ENCODE measurements around the gene PDE6H. TPM values are rescaled to one million over a fixed set of nuclear protein-coding genes. Genes with fewer than 3 reads are reported as not detected.

Gene PDE6H
- total RNA-seq, 1 donor from 2014 or later, result not detected

DNA sequence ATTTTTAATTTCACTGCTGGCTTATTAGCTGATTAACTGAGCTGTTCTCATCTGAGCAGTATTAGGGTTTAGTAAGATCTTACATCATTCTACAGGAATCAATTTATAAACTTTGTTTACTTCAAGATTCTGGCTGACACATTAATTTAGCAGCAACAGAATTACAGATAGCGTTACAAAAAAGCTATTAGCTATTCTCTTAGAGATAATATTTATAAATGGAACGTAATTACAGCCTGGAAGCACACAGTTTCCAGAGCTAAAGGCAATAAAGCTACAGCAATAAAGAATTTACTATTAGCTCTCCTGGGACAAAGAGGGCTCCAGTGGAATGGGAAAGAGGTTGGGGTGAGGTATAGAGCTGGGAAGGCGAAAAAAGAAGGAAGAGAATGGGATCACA lies 34.7 kb downstream of the PDE6H start:
- DNase-seq, result no peak
- Mint-ChIP-seq H3K4me1 (ENCODE audit: low read depth, unreplicated experiment) (peaks cover 10% of the 10 kb centered on the region), H3K4me3 (ENCODE audit: unreplicated experiment) (no peak overlapping the region), H3K27me3 (ENCODE audit: unreplicated experiment) (peaks cover 2% of the 10 kb centered on the region), H3K27ac (ENCODE audit: unreplicated experiment) (no peak overlapping the region), H3K9me3 (ENCODE audit: unreplicated experiment) (no peaks in the 10 kb centered on the region), H3K36me3 (ENCODE audit: unreplicated experiment) (no peaks in the 10 kb centered on the region)
- TF ChIP-seq CTCF (IDR thresholded peaks at IDR 0.05; ENCODE audit: partially characterized antibody, unreplicated experiment), result no peak

DNA sequence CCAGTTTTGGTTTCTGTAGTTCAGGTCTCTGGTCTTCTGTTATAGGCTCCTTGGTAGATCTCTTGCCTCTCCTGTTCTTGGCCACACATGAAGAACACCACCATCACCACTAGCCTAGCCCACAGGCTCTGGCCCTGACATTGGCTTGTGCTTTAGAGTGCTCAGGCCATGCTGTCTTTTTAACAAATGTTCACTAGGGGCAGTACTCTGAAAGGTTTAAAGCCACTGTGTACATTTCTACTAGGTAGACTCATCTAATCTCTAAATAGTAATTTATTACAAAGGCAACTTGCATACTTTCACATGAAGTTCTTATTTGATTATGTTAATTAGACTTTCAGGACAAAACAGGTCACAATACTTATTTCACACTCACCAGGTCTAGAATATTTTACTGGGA lies 38.3 kb downstream of the PDE6H start:
- H3K4me1 Mint-ChIP-seq (ENCODE audit: low read depth, unreplicated experiment), result peaks cover 3% of the 10 kb centered on the region
- no peaks in the 10 kb centered on the region for H3K9me3 Mint-ChIP-seq (ENCODE audit: unreplicated experiment)
- no peak for DNase-seq
- H3K27me3 Mint-ChIP-seq (ENCODE audit: unreplicated experiment), result peaks cover 2% of the 10 kb centered on the region
- no peak overlapping the region for H3K4me3 Mint-ChIP-seq (ENCODE audit: unreplicated experiment)
- H3K27ac Mint-ChIP-seq (ENCODE audit: unreplicated experiment), result no peak overlapping the region
- H3K36me3 Mint-ChIP-seq (ENCODE audit: unreplicated experiment), result no peaks in the 10 kb centered on the region
- no peak for TF ChIP-seq CTCF (IDR thresholded peaks at IDR 0.05; ENCODE audit: partially characterized antibody, unreplicated experiment)

DNA sequence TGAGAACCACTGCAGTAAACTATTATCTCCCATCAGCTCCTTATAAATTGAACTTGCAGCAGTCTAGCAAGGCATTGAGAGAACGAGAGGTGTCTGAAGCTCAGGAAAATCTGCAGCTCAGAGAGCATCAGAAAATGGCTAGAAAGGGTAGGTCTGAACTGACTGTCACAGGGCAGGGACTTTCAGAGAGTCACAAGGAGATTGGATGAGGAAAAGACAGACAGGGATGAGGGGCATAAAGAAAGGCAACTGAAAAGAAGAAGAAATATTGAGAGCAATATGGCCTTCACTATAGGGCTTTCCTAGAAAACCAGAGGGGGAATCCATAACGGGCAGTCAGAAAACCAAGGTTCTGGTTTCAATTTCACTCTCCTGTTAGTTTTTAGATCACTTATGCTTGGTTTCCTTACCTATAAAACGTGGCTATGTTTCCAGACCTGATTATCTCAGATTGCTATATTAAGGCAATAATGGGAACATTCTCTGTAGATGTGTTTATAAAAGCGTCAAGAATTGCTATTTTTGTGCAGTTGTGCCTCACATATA lies 40.9 kb downstream of the PDE6H start:
- Mint-ChIP-seq H3K4me1 (ENCODE audit: low read depth, unreplicated experiment) (no peaks in the 10 kb centered on the region), H3K9me3 (ENCODE audit: unreplicated experiment) (no peaks in the 10 kb centered on the region), H3K36me3 (ENCODE audit: unreplicated experiment) (no peaks in the 10 kb centered on the region), H3K4me3 (ENCODE audit: unreplicated experiment) (no peak overlapping the region), H3K27ac (ENCODE audit: unreplicated experiment) (no peak overlapping the region), H3K27me3 (ENCODE audit: unreplicated experiment) (no peaks in the 10 kb centered on the region)
- DNase-seq, result no peak
- no peak for TF ChIP-seq CTCF (IDR thresholded peaks at IDR 0.05; ENCODE audit: partially characterized antibody, unreplicated experiment)

DNA sequence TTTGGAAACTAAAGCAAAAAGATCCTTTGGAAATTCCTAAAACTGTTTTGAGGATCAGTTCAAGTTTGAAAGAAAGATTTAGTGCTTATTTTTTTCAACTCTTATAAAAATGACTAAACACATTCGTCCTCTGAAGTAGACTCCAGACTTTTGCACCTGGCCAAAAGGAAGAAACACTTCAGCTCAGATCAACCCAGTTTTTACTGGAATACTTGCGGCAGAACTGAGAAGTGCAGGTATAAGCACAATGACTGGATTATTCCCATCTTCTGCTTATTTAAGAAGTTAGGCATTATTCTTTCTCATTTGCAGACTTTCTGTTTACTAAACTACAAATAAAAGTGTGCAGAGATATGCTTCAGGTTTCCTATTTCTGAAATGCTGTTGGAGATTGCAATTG lies 41.9 kb downstream of the PDE6H start:
- Mint-ChIP-seq H3K4me3 (ENCODE audit: unreplicated experiment) (no peak overlapping the region), H3K27ac (ENCODE audit: unreplicated experiment) (no peak overlapping the region), H3K36me3 (ENCODE audit: unreplicated experiment) (no peaks in the 10 kb centered on the region), H3K27me3 (ENCODE audit: unreplicated experiment) (no peaks in the 10 kb centered on the region), H3K9me3 (ENCODE audit: unreplicated experiment) (no peaks in the 10 kb centered on the region), H3K4me1 (ENCODE audit: low read depth, unreplicated experiment) (no peaks in the 10 kb centered on the region)
- TF ChIP-seq CTCF (IDR thresholded peaks at IDR 0.05; ENCODE audit: partially characterized antibody, unreplicated experiment), result no peak
- DNase-seq, result no peak

DNA sequence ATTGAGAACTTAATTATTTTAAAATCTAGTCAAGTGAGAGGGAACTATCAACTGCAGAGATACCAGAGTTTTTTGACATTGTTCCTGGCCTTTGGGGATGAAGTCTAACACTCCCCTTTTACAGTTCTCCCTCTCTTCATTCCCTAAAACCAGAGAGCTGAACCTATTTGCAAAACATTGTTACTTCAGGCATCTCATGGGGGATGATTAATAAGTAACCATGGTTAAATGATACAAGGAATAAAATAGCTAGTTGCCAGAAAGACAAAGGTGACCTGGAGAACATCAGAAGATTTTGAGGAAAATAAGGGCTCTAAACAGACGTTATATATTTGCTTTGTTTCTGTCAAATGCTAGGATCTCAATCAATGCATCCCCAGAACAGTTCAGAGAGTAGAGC lies 42.3 kb downstream of the PDE6H start:
- no peak for DNase-seq
- TF ChIP-seq CTCF (IDR thresholded peaks at IDR 0.05; ENCODE audit: partially characterized antibody, unreplicated experiment), result no peak
- no peak overlapping the region for H3K27ac Mint-ChIP-seq (ENCODE audit: unreplicated experiment)
- H3K36me3 Mint-ChIP-seq (ENCODE audit: unreplicated experiment), result no peaks in the 10 kb centered on the region
- H3K9me3 Mint-ChIP-seq (ENCODE audit: unreplicated experiment), result no peaks in the 10 kb centered on the region
- H3K4me1 Mint-ChIP-seq (ENCODE audit: low read depth, unreplicated experiment), result no peaks in the 10 kb centered on the region
- no peak overlapping the region for H3K4me3 Mint-ChIP-seq (ENCODE audit: unreplicated experiment)
- no peaks in the 10 kb centered on the region for H3K27me3 Mint-ChIP-seq (ENCODE audit: unreplicated experiment)

Data from glutamatergic neuron (in vitro differentiated cells).